Tibial nerve (tissue), 4 donors: ENCODE data around the gene ATG9B.

Source experiments
- CTCF ChIP-seq, 5 experiments: fragments of 200-600 bp in 3 of 5; fragments of 450-650 bp in 2 of 5; sonication (generic) in 3 of 5; IDR thresholded peaks; one replicate each; pipeline ENCODE4 v1.5.1; 2016 to 2019; ENCODE audit warnings: antibody characterized with exemption in 5 of 5, mild to moderate bottlenecking in 3 of 5, moderate library complexity in 2 of 5
- EP300 ChIP-seq, 2 donors: sonication (generic); formaldehyde crosslinking; IDR thresholded peaks; one replicate each; pipeline ENCODE4 v1.6.1; 2017; ENCODE audit warnings: antibody characterized with exemption in 2 of 2, mild to moderate bottlenecking in 1 of 2
- POLR2A ChIP-seq, 2 donors: fragments of 450-650 bp; IDR thresholded peaks; one replicate each; pipeline ENCODE4 v1.6.1; 2017; ENCODE audit warnings: antibody characterized with exemption in 2 of 2, mild to moderate bottlenecking in 2 of 2, moderate library complexity in 2 of 2

- TF ChIP-seq POLR2A (IDR thresholded peaks at IDR 0.05), result no peak
- no peak for TF ChIP-seq CTCF (IDR thresholded peaks at IDR 0.05)
- peak in 1 of 2 donors; percentile 45 for TF ChIP-seq EP300 (IDR thresholded peaks at IDR 0.05)
These were observed 14.9 kb upstream of the ATG9B start for GRCh38 chr7:151038951-151039849.
